ENCODE data around the gene AOPEP.

The AOPEP gene

GRCh38 chr9:94888775-94889174 lies 162.3 kb downstream of the AOPEP start:
- DNase-seq (ENCODE audit: low spot score), result no peak
- POLR2A ChIA-PET (ENCODE audit: low non-redundant PET), result no interaction called here
- no peak for TF ChIP-seq CTCF (conservative IDR thresholded peaks at IDR 0.05; ENCODE audit: low read depth)
- CTCF ChIA-PET, result no interaction called here
- H3K27ac ChIP-seq, result no peak overlapping the region

DNA sequence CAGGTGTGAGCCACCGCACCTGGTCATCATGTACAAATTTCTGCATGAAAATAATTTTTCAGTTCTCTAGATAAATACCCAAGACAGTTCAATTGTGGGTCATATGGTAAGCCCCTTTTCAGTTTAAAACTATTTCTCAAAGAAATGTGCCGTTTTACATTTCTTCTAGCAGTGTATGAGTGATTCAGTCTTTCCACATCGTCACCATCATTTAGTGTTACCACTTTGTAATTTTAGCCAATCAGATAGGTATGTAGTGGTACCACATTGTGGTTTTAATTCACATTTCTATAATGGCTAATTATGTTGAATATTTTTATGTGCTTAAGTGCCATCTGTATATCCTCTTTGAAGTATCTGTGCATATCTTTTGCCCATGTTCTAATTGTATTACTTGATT lies 163.1 kb downstream of the AOPEP start:
- H3K27ac ChIP-seq, result no peak overlapping the region
- POLR2A ChIA-PET (ENCODE audit: low non-redundant PET), result no interaction called here
- no peak for TF ChIP-seq CTCF (conservative IDR thresholded peaks at IDR 0.05; ENCODE audit: low read depth)
- DNase-seq (ENCODE audit: low spot score), result no peak
- CTCF ChIA-PET, result no interaction called here

GRCh38 chr9:94891183-94891582 lies 164.7 kb downstream of the AOPEP start:
- DNase-seq (ENCODE audit: low spot score), result no peak
- CTCF ChIA-PET, result no interaction called here
- no peak for TF ChIP-seq CTCF (conservative IDR thresholded peaks at IDR 0.05; ENCODE audit: low read depth)
- POLR2A ChIA-PET (ENCODE audit: low non-redundant PET), result no interaction called here
- no peak overlapping the region for H3K27ac ChIP-seq

DNA sequence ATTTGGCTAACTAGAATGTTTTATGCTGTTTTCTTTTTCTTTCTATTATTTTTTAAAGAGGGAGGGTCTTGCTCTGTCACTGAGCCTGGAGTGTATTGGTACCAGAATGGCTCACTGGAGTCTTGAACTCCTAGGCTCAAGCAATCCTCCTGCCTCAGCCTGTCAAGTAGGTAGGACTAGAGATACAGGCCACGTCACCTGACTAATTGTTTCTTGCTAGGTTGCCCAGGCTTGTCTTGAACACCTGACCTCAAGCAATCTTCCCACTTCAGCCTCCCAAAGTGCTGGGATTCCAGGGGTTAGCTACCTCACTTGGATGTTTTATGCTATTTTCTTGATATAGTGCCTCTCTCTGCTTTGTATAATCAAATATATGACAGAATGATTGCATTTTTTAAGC lies 166.2 kb downstream of the AOPEP start:
- DNase-seq (ENCODE audit: low spot score), result no peak
- H3K27ac ChIP-seq, result peak overlapping the region; percentile 59
- TF ChIP-seq CTCF (conservative IDR thresholded peaks at IDR 0.05; ENCODE audit: low read depth), result no peak
- ChIA-PET CTCF (interaction anchor here (0.7 kb wide), 1 partner anchor 70 kb away, joined by 6 read pairs; no protein-coding TSS in a partner anchor), POLR2A (ENCODE audit: low non-redundant PET) (no interaction called here)

- no peak for TF ChIP-seq CTCF (conservative IDR thresholded peaks at IDR 0.05; ENCODE audit: low read depth)
- ChIA-PET POLR2A (ENCODE audit: low non-redundant PET) (no interaction called here), CTCF (no interaction called here)
- no peak for DNase-seq (ENCODE audit: low spot score)
- H3K27ac ChIP-seq, result no peak overlapping the region
Measured at GRCh38 chr9:94894094-94894699, 167.7 kb downstream of the AOPEP start.

DNA sequence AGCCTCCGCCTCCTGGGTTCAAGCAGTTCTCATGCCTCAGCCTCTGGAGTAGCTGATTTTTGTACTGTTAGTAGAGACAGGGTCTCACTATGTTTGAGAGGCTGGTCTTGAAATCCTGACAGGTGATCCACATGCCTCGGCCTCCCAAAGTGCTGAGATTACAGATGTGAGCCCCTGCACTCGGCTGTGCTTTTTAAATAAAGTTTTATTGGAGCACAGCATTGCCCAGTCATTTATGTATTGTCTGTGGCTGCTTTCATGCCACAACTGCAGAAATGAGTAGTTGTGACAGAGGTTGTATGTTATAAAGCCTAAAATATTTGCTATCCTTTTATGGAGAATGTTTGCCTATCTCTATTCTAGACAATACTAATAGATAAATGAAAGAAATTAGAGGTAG lies 169.2 kb downstream of the AOPEP start:
- H3K27ac ChIP-seq, result no peak overlapping the region
- no peak for DNase-seq (ENCODE audit: low spot score)
- ChIA-PET CTCF (interaction anchor here (0.5 to 0.6 kb wide), 2 partner anchors 42 to 120 kb away, joined by 3 read pairs; no protein-coding TSS in a partner anchor), POLR2A (ENCODE audit: low non-redundant PET) (interaction anchor here (0.6 kb wide), 1 partner anchor 19 kb away, joined by 3 read pairs; no protein-coding TSS in a partner anchor)
- TF ChIP-seq CTCF (conservative IDR thresholded peaks at IDR 0.05; ENCODE audit: low read depth), result no peak
